ENCODE results near the gene MYMK. TPM values are rescaled to one million over a fixed set of nuclear protein-coding genes. Genes with fewer than 3 reads are reported as not detected.

The MYMK gene
- total and polyA plus RNA-seq, 2 of the 13 experiments (the other 11 are each of a cell fraction or from before 2014, with no cell fraction given): not detected

DNA sequence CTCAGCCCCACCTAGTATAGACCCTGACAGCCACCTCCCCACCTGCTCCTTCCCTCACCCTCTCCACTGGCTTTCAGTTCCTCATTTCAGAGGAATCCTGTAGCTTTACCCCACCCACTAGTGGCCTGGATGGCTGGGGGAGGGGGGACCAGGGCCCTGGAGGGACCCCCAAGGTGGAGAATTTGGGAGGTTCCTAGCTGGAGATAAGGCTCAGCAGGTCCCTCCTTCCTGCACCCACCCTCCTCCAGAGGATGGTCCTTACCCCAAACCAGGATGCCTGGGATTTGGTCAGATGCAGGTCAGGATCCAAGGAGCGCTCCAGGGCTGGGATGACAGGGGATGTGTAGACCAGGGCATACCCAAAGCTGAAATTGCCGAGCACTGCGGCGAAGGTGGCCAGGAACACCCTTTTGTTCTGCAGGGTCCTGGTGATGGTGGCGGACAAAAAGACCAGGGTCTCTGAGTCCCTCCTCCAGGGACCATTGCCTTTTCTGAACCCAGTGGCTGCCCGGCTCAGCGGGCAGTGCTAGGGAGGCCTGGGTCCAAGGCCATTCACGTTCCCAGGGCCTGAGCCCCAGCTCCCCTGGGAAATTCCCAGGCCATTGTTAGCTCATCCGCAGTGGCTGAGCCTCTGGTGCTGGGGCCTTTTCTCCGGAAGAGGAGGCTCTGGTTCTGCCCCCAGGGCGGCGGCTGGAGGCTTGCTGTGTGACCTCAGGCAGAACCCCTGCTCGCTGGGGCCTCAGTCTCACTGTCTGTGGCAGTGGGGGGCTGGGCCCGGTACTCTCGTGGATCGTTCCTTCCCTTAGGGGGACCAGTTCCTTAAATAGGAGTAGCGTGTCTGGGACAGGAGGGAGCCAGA lies 46.5 kb downstream of the MYMK start (continued):
- TF ChIP-seq GABPB1 (CRISPR knock-in tag; IDR thresholded peaks at IDR 0.05) (no peak), AGO1 (IDR thresholded peaks at IDR 0.05; ENCODE audit: low read depth, low read length, poor library complexity, severe bottlenecking) (no peak), REXO4 (CRISPR knock-in tag; IDR thresholded peaks at IDR 0.05; ENCODE audit: borderline replicate concordance) (no peak), SSRP1 (CRISPR knock-in tag; IDR thresholded peaks at IDR 0.05) (no peak), ZNF660 (CRISPR knock-in tag; IDR thresholded peaks at IDR 0.05; ENCODE audit: borderline replicate concordance, low read depth) (no peak), ZNF343 (CRISPR knock-in tag; IDR thresholded peaks at IDR 0.05) (no peak), XRCC5 (optimal IDR thresholded peaks at IDR 0.05; ENCODE audit: low read length) (no peak), IKZF1 (IDR thresholded peaks at IDR 0.05) (no peak), KDM6A (CRISPR knock-in tag; IDR thresholded peaks at IDR 0.05; ENCODE audit: low read depth) (no peak), PCBP1 (IDR thresholded peaks at IDR 0.05; ENCODE audit: borderline replicate concordance, low read depth, low read length) (no peak), POLR2AphosphoS2 (IDR thresholded peaks at IDR 0.05; ENCODE audit: low read depth, low read length) (no peak), ZNF720 (CRISPR knock-in tag; IDR thresholded peaks at IDR 0.05) (no peak), RFXAP (CRISPR knock-in tag; IDR thresholded peaks at IDR 0.05; ENCODE audit: borderline replicate concordance) (no peak), POLR2G (IDR thresholded peaks at IDR 0.05; ENCODE audit: low read depth, low read length) (no peak), ZNF746 (CRISPR knock-in tag; IDR thresholded peaks at IDR 0.05) (no peak)
- TF ChIP-seq, protein P1, sequence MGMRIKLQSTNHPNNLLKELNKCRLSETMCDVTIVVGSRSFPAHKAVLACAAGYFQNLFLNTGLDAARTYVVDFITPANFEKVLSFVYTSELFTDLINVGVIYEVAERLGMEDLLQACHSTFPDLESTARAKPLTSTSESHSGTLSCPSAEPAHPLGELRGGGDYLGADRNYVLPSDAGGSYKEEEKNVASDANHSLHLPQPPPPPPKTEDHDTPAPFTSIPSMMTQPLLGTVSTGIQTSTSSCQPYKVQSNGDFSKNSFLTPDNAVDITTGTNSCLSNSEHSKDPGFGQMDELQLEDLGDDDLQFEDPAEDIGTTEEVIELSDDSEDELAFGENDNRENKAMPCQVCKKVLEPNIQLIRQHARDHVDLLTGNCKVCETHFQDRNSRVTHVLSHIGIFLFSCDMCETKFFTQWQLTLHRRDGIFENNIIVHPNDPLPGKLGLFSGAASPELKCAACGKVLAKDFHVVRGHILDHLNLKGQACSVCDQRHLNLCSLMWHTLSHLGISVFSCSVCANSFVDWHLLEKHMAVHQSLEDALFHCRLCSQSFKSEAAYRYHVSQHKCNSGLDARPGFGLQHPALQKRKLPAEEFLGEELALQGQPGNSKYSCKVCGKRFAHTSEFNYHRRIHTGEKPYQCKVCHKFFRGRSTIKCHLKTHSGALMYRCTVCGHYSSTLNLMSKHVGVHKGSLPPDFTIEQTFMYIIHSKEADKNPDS (CRISPR knock-in tag; IDR thresholded peaks at IDR 0.05): no peak
- TF ChIP-seq, protein P2, sequence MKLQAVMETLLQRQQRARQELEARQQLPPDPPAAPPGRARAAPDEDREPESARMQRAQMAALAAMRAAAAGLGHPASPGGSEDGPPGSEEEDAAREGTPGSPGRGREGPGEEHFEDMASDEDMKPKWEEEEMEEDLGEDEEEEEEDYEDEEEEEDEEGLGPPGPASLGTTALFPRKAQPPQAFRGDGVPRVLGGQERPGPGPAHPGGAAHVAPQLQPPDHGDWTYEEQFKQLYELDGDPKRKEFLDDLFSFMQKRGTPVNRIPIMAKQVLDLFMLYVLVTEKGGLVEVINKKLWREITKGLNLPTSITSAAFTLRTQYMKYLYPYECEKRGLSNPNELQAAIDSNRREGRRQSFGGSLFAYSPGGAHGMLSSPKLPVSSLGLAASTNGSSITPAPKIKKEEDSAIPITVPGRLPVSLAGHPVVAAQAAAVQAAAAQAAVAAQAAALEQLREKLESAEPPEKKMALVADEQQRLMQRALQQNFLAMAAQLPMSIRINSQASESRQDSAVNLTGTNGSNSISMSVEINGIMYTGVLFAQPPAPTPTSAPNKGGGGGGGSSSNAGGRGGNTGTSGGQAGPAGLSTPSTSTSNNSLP (IDR thresholded peaks at IDR 0.05; ENCODE audit: low read depth, low read length): no peak
- TF ChIP-seq, protein P3, sequence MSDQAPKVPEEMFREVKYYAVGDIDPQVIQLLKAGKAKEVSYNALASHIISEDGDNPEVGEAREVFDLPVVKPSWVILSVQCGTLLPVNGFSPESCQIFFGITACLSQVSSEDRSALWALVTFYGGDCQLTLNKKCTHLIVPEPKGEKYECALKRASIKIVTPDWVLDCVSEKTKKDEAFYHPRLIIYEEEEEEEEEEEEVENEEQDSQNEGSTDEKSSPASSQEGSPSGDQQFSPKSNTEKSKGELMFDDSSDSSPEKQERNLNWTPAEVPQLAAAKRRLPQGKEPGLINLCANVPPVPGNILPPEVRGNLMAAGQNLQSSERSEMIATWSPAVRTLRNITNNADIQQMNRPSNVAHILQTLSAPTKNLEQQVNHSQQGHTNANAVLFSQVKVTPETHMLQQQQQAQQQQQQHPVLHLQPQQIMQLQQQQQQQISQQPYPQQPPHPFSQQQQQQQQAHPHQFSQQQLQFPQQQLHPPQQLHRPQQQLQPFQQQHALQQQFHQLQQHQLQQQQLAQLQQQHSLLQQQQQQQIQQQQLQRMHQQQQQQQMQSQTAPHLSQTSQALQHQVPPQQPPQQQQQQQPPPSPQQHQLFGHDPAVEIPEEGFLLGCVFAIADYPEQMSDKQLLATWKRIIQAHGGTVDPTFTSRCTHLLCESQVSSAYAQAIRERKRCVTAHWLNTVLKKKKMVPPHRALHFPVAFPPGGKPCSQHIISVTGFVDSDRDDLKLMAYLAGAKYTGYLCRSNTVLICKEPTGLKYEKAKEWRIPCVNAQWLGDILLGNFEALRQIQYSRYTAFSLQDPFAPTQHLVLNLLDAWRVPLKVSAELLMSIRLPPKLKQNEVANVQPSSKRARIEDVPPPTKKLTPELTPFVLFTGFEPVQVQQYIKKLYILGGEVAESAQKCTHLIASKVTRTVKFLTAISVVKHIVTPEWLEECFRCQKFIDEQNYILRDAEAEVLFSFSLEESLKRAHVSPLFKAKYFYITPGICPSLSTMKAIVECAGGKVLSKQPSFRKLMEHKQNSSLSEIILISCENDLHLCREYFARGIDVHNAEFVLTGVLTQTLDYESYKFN (CRISPR knock-in tag; conservative IDR thresholded peaks at IDR 0.05): peak; percentile 55
